Nucleus accumbens (tissue), 56 donors: ENCODE data around the gene SEL1L.
"Not testable (repeated sequence)": the region's sequence is repeated elsewhere in the genome, so short reads cannot be mapped to it uniquely, and the experiment has no call there.

Experiments
- DNase-seq, 56 donors: peaks; one replicate each; lab custom pipeline; 2025; lab: John Stamatoyannopoulos, UW

The SEL1L gene

GRCh38 chr14:81476816-81477215 lies 56.8 kb downstream of the SEL1L start:
- no peak for DNase-seq

DNA sequence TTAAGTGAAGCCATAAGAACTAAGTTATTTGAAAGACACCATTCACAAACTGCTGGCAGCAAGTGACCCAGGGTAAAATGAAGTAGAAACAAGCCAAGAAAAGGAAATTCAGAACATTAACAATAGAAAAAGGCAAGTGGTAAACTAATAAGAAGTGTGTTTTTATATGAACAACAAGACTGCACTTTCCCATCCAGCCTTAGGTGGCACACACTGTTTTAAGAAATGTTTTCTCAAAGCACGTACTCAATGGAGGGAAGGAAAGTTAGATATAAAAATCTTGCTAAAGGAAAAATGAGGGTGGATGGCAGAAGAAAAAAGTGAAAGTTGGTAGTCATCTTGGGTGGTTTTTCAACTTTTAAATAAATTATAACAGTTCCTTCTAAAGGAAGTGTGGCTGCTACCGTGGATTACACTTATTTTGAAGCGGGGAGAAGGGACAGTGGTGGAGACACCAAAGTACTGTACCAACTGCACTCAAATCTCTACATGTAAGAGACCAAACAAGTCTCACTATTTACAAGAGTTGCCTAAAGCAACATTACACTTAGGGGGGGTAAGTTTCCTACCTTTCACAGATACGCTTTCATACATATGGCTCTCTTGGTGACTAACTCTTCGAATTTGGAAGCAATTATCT lies 58.8 kb downstream of the SEL1L start:
- DNase-seq = no peak

GRCh38 chr14:81474148-81474492 lies 59.5 kb downstream of the SEL1L start:
- DNase-seq = no peak

- no peak for DNase-seq
These were observed 60.1 kb downstream of the SEL1L start for GRCh38 chr14:81473456-81474147.

GRCh38 chr14:81472096-81472800 lies 61.4 kb downstream of the SEL1L start:
- no peak for DNase-seq

- no peak for DNase-seq
These were observed 62.6 kb downstream of the SEL1L start for GRCh38 chr14:81471062-81471461.

DNA sequence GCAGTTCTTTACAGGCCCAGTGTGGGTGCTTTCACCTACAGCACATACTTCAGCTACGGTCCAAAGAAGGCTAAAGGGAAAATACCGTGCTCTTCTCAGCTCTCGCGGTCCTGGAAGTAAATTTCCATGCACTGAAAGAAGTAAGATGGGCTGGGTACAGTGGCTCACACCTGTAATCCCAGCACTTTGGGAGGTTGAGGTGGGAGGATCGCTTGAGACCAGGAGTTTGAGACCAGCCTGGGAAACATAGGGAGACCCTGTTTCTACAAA lies 63.2 kb downstream of the SEL1L start:
- DNase-seq = not testable (repeated sequence)

DNA sequence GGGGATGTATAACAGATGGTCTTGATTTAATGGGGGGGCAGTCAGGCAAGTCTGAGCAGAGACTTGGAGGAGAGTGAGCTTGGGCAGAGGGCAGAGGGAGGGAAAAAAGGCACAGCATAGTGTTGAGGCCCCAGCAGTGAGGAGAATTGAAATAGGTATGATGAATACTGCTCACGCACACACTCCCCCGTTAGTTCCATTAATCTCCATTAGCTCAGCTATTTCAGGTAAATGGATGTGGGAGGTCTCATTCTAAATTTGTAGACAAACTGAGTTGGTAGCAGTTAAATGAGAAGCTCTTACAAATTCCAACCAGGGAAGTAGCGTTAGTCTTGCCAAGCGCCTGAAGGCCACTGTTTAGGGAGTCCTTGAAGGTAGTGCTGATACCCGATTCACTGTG lies 66.8 kb downstream of the SEL1L start:
- DNase-seq = peak in 10 of 56 donors; percentile 9 to 60 (median 28)

GRCh38 chr14:81465507-81466228 lies 68.0 kb downstream of the SEL1L start:
- DNase-seq = peak in 1 of 56 donors; percentile 16

DNA sequence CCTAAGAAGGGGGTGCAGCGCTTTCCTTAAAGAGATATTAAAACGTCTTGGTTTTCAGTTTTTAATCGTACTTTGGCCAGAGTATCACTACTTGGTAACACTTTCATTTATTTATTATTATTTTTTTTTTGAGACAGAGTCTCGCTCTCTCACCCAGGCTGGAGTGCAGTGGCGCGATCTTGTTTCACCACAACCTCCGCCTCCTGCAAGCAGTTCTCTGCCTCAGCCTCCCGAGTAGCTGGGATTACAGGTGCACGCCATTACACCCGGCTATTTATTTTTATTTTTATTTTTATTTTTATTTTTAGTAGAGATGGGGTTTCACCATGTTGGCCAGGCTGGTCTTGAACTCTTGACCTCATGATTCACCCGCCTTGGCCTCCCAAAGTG lies 68.7 kb downstream of the SEL1L start:
- not testable (repeated sequence) for DNase-seq

DNA sequence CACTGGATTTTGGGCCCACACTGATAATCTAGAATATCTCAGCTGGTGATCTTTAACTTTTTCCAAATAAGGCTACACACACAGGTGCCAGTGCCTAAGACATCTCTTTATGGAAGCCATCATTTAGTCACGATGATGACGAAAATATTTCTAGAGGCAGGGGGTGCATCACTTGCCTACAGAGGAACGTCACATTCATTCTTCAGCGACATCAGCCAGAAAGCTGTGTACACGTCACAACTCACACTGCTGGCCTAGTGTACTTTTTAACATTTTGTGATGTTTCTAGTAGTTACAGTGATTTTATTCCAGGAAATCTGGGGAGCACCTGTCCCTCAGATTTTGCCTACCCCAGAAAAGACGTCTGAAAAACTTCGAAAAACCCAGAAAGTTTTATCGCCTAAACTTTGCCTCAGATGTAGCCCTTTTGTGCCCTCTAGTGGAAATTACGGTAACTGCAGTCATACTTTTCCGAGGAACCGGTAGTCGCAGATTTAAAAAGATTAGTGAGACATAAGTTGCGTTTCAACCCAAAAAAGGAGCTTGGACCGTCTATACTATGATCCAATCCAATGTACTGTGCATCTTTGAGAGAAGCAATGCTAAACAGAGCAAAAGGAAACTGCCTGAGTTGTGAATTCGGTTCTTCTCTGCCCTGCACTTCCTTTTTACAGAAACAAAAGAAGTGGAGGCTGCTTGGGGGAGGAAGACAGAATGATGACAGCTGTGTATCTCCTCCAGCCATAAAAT lies 69.2 kb downstream of the SEL1L start:
- DNase-seq = peak in 27 of 56 donors; percentile 6 to 74 (median 31)

GRCh38 chr14:81462356-81462755 lies 71.3 kb downstream of the SEL1L start:
- not testable (repeated sequence) for DNase-seq

DNA sequence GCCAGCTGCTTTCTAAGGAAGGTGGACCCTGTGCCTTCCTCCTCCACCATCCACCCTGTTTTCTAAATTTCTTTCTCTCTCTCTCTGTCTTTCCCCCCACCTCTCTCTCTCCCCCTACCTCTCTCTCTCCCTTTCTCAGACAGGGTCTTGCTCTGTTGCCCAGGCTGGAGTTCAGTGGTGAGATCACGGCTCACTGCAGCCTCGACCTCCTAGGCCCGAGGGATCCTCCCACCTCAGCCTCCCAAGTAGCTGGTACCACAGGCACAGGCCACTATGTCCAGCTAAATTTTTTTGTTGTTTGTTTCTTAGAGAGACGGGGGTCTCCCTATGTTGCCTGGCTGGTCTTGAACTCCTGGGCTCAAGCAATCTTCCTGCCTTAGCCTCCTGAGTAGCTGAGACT lies 73.7 kb downstream of the SEL1L start:
- DNase-seq = no peak

DNA sequence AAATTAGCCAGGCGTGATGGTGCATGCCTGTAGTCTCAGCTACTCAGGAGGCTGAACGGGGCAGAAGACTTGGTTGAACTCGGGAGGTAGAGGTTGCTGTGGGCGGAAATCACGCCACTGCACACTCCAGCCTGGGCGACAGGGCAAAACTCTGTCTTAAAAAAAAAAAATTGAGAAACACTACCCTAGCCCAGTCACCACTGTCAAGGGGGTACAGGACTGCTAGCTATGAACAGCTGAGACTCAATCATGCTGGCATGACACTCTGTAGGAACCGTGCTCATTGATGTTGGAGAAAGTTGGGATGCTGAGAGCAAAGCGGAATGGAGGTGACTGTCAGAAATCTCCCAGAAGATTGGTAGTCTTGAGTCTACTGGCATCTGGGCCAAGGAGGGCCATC lies 75.3 kb downstream of the SEL1L start:
- no peak for DNase-seq

- no peak for DNase-seq
These were observed 78.3 kb downstream of the SEL1L start for GRCh38 chr14:81455390-81455789.

DNA sequence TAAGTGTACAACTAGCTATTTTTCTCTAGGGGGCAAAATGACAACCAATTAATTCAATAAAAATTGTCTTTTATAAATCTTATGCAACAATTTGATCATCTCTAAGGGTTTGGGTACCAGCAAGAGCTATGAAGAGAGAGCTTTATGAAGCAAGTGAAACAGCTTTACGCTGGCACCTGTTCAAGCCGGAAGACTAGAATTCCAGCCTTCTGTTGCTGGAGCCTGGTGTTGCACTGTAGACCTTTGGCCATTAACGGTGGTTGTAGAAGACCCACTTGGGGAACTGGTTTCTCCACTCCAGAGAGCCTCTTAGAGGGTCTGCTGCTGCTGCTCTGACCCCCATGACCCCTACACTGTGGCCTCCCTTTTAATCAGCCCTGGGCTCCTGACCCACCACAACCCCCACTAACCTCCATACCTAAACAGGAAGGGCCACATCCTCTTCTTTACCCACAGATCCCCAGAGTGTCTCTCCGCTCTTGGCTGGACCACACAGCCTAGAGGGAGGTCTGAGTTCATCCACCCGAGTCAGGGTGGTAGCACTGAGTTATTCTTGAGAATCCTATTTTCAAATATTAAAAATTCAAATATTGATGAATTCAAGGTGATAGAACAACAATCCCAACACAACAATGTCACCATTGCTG lies 79.0 kb downstream of the SEL1L start:
- DNase-seq = no peak

GRCh38 chr14:81453166-81453766 lies 80.4 kb downstream of the SEL1L start:
- DNase-seq = peak in 33 of 56 donors; percentile 9 to 76 (median 35)

DNA sequence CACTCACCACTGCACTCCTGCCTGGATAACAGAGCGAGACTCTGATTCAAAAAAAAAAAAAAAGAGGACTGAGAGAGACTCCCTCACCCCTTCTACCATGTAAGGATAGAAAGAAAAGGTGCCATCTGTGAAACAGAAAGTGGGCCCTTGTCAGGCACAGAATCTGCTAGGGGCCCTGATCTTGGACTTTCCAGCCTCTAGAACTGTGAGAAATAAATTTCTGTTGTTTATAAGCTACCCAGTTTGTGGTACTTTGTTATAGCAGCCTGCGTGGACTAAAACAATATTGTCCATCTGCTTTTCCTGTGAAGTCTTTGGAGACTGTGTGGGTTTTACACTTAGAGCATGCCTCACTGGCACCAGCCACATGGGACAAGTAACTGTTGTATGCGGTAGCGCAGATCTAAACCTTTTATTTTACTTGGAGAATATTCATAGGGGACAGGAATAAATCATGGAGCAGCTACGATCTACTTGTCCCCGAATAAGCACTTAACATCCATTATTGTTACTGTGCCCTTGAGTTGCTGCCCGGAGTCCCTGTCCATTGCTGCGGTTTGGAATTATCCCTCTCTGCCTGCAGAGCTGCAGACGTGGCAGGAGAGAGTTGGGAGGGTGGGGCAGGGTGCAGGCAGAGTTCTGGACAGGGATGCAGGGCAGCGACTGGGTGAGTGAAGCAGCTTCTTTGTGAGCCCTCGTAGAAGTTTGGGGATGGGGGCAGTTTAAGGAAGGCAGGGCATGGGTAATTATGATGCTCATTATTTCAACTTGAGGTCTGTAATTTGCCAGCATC lies 81.1 kb downstream of the SEL1L start:
- peak in 1 of 56 donors; percentile 42 for DNase-seq

DNA sequence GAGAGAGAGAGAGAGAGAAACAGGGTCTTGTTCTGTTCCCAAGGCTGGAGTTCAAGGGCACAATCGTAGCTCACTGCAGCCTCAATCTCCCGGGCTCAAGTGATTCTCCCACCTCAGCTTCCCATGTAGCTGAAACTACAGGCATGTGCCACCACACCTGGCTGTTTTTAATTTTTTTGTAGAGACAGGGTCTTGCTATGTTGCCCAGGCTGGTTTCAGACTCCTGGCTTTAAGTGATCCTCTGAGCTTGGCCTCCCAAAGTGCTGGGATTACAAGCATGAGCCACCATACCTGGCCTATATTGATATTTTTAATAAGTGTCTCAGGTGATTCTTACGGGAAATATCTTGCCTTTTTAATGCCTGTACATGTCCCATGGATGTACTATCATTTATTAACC lies 82.7 kb downstream of the SEL1L start:
- DNase-seq = no peak
